ENCODE data around the gene TSKS. TPM values are rescaled to one million over a fixed set of nuclear protein-coding genes. Genes with fewer than 3 reads are reported as not detected.

The TSKS gene
- total and polyA plus RNA-seq, 3 donors from 2014 or later = 65.3 to 137 (median 101) TPM

DNA sequence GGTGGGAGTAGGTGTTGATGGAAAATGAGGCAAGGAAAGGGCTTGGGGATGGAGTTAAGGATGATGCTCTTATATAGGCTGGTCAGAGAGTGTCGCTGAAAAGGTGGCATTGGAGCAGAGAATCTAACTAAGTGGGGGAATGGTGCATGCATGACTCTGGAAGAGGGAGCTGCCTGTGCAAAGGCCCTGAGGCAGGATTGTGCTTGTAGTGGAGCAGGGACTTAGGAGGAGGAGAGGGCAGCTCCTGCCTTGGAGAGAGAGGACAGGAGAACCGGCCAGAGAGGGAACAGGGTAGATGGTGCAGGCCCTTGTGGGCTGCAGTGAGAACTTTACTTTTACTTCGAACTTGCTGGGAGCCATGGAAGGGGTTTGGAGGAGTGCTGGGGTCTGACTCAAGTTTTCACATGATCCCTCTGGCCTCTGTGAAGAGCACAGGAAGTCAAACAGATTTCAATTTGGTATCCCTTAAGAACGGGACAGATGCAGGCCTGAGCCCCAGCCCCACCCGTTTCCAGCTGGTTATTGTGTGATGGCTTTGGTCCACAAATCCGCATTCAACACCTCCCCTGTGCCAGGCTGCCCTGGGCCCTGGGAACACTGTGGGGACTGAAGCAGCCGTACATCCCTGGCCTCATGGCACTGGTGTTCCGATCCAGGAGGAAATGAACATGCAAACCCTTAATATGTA is 10.7 kb upstream of the TSKS start:
- Histone ChIP-seq H3K4me3 (no peak overlapping the region), H3K9me3 (no peaks in the 10 kb centered on the region), H3K4me1 (peaks cover 26% of the 10 kb centered on the region), H3K36me3 (ENCODE audit: low read depth, missing control alignments) (no peaks in the 10 kb centered on the region), H3K27ac (no peak overlapping the region), H3K27me3 (no peaks in the 10 kb centered on the region)
- intact Hi-C loops (cut with DNase I; ENCODE audit: low total_unique reads) = no loop called here
- TF ChIP-seq, protein P1, sequence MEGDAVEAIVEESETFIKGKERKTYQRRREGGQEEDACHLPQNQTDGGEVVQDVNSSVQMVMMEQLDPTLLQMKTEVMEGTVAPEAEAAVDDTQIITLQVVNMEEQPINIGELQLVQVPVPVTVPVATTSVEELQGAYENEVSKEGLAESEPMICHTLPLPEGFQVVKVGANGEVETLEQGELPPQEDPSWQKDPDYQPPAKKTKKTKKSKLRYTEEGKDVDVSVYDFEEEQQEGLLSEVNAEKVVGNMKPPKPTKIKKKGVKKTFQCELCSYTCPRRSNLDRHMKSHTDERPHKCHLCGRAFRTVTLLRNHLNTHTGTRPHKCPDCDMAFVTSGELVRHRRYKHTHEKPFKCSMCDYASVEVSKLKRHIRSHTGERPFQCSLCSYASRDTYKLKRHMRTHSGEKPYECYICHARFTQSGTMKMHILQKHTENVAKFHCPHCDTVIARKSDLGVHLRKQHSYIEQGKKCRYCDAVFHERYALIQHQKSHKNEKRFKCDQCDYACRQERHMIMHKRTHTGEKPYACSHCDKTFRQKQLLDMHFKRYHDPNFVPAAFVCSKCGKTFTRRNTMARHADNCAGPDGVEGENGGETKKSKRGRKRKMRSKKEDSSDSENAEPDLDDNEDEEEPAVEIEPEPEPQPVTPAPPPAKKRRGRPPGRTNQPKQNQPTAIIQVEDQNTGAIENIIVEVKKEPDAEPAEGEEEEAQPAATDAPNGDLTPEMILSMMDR (IDR thresholded peaks at IDR 0.05) = no peak
- no peak for TF ChIP-seq POLR2A (IDR thresholded peaks at IDR 0.05)
- 64 to 68% methylated on average over 8 of the region's 8 CpGs for WGBS, 2 donors
- DNase-seq = no peak

DNA sequence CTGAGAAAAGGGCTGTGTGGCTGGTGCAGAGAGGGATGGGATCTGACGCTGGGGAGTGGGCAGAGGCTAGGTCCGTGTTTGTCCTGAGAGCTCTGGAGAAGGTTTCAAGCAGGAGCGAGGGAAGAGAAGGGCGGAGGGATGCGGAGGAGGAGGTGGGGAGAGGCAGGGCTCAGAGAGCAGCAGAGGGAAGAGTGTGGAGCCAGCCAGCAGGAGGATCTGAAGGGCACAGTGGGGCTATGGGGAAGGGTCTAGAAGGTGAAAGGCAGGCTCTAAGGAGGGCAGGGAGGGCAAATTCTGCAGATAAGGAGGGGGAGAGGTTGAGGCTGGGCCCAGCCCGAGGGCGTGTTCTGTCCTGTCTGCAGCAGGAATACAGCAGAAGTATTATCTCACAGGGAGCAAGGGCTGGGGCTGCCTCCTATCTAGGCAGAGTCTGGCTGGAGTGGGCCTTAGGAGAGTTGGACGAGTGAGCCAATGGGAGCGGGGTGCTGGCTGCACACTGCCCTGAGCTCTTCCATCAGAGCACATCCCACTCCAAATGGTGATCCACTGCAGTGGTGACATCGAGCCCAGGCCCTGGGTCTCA is 9.8 kb upstream of the TSKS start:
- Histone ChIP-seq H3K4me1 (peaks cover 34% of the 10 kb centered on the region), H3K9me3 (no peaks in the 10 kb centered on the region), H3K36me3 (ENCODE audit: low read depth, missing control alignments) (no peaks in the 10 kb centered on the region), H3K4me3 (no peak overlapping the region), H3K27ac (peak overlapping the region in 1 of 2 donors; percentile 19), H3K27me3 (no peaks in the 10 kb centered on the region)
- 57 to 70% methylated on average over 10 of the region's 10 CpGs for WGBS, 2 donors
- no peak for DNase-seq
- intact Hi-C loops (cut with DNase I; ENCODE audit: low total_unique reads) = no loop called here
- TF ChIP-seq, protein P1 (IDR thresholded peaks at IDR 0.05) = no peak

DNA sequence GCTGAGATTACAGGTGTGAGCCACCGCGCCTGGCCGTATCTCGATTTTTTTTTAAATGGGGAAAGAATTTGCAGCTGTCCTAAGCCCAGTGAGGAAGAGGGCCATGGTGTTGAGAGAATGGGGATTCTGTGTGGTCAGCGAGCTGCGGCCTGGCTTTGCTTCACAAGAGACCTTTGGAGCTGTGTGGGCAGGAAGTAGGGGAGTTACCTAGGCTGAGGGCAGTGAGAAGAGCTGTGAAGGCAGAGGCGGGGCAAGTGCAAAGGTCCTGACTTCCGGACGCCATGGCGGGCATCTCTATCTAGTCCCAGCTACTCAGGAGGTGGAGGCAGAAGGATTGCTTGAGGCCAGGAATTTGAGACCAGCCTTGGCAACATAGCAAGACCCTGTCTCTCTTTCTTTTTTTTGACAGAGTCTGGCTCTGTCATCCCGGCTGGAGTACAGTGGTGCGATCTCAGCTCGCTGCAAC is 8.6 kb upstream of the TSKS start:
- Histone ChIP-seq H3K4me1 (peaks cover 39% of the 10 kb centered on the region), H3K9me3 (no peaks in the 10 kb centered on the region), H3K4me3 (no peak overlapping the region), H3K27ac (no peak overlapping the region), H3K36me3 (ENCODE audit: low read depth, missing control alignments) (no peaks in the 10 kb centered on the region), H3K27me3 (no peaks in the 10 kb centered on the region)
- intact Hi-C loops (cut with DNase I; ENCODE audit: low total_unique reads) = no loop called here
- no peak for DNase-seq
- TF ChIP-seq, protein P1 (IDR thresholded peaks at IDR 0.05) = no peak
- TF ChIP-seq POLR2A (IDR thresholded peaks at IDR 0.05) = no peak
- 84 to 96% methylated on average over 12 to 13 of the region's 13 CpGs for WGBS, 2 donors

DNA sequence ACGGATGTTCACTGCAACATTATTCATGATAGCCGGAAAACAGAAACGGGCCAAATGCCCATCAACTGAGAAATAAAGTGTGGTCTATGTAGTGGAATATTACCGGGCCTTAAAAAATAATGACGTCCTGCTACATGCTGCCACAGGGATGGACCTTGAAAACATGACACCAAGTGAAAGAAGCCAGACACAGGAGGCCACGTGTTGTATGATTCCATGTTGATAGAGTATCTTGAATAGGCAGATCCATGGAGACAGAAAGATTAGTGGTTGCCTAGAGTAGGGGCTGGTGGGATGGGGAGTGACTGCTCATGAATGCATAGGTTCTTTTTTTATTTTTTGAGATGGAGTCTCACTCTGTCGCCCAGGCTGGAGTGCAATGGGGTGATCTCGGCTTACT is 7.4 kb upstream of the TSKS start:
- TF ChIP-seq, protein P1 (IDR thresholded peaks at IDR 0.05) = no peak
- TF ChIP-seq POLR2A (IDR thresholded peaks at IDR 0.05) = no peak
- H3K4me3 ChIP-seq = no peak overlapping the region
- H3K27ac ChIP-seq = no peak overlapping the region
- no peaks in the 10 kb centered on the region for H3K9me3 ChIP-seq
- intact Hi-C loops (cut with DNase I; ENCODE audit: low total_unique reads) = no loop called here
- H3K27me3 ChIP-seq = no peaks in the 10 kb centered on the region
- no peaks in the 10 kb centered on the region for H3K36me3 ChIP-seq (ENCODE audit: low read depth, missing control alignments)
- no peak for DNase-seq
- H3K4me1 ChIP-seq = peaks cover 44% of the 10 kb centered on the region
- 84 to 86% methylated on average over 8 of the region's 8 CpGs for WGBS, 2 donors

Measured in testis (tissue), 3 donors.